ENCODE measurements around the gene NDUFV2. TPM values are rescaled to one million over a fixed set of nuclear protein-coding genes. Genes with fewer than 3 reads are reported as not detected.
"Not testable (repeated sequence)": the region's sequence is repeated elsewhere in the genome, so short reads cannot be mapped to it uniquely, and the experiment has no call there.

The NDUFV2 gene
- total and polyA plus RNA-seq, 2 donors (not counting 3 experiments of a cell fraction or from before 2014, with no cell fraction given), result 65.7 to 152 TPM

DNA sequence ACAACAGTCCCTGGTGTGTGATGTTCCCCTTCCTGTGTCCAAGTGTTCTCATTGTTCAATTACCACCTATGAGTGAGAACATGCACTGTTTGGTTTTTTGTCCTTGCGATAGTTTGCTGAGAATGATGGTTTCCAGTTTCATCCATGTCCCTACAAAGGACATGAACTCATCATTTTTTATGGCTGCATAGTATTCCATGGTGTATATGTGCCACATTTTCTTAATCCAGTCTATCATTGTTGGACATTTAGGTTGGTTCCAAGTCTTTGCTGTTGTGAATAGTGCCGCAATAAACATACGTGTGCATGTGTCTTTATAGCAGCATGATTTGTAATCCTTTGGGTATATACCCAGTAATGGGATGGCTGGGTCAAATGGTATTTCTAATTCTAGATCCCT is 63.4 kb downstream of the NDUFV2 start:
- H3K9me1 ChIP-seq (replicated peaks; ENCODE audit: control insufficient read depth, extremely low read depth, insufficient read depth, low read length); H3K27ac ChIP-seq (ENCODE audit: insufficient read depth, low read depth, low read length); H3K9ac ChIP-seq (replicated peaks; ENCODE audit: extremely low read depth, insufficient read depth, low read length); CTCF ChIA-PET; POLR2A ChIA-PET; H3K4me1 ChIP-seq (ENCODE audit: control insufficient read depth, extremely low read depth, insufficient read depth, low read length); H3K36me3 ChIP-seq (ENCODE audit: control insufficient read depth in 2 of 2, extremely low read depth in 1 of 2, insufficient read depth in 2 of 2, low read length in 2 of 2); H4K20me1 ChIP-seq (replicated peaks; ENCODE audit: control insufficient read depth, extremely low read depth, insufficient read depth, low read length); H3K9me3 ChIP-seq (replicated peaks; ENCODE audit: control insufficient read depth, insufficient read depth, low read length); dilution Hi-C loops (cut with MboI; ENCODE audit: extremely low pct_ligation_motif_present, low sequenced_read_pairs); DNase-seq (ENCODE audit: low read depth, low spot score); H2AFZ ChIP-seq (ENCODE audit: low read depth, low read length); H3K27me3 ChIP-seq (ENCODE audit: control insufficient read depth in 2 of 2, insufficient read depth in 2 of 2, low read length in 2 of 2); H3K4me3 ChIP-seq (replicated peaks in 1 of 3; ENCODE audit: insufficient read depth in 1 of 3, low read depth in 1 of 3, low read length in 3 of 3); BruUV-seq (replicated peaks); H3K4me2 ChIP-seq (ENCODE audit: insufficient read depth, low read length); intact Hi-C loops (cut with micrococcal nuclease); FAIRE-seq: not testable (repeated sequence)
- peaks cover 46% of the 10 kb centered on the region for H3K79me2 ChIP-seq (ENCODE audit: control insufficient read depth, insufficient read depth, low read length)

DNA sequence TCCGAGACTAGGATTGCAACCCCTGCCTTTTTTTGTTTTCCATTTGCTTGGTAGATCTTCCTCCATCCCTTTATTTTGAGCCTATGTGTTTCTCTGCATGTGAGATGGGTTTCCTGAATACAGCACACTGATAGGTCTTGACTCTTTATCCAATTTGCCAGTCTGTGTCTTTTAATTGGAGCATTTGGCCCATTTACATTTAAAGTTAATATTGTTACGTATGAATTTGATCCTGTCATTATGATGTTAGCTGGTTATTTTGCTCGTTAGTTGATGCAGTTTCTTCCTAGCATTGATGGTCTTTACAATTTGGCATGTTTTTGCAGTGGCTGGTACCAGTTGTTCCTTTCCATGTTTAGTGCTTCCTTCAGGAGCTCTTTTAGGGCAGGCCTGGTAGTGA is 67.0 kb downstream of the NDUFV2 start:
- H3K9me3 ChIP-seq (replicated peaks; ENCODE audit: control insufficient read depth, insufficient read depth, low read length); DNase-seq (ENCODE audit: low read depth, low spot score); H2AFZ ChIP-seq (ENCODE audit: low read depth, low read length); H3K9ac ChIP-seq (replicated peaks; ENCODE audit: extremely low read depth, insufficient read depth, low read length); BruUV-seq (replicated peaks); H3K27ac ChIP-seq (ENCODE audit: insufficient read depth, low read depth, low read length); H3K36me3 ChIP-seq (ENCODE audit: control insufficient read depth in 2 of 2, extremely low read depth in 1 of 2, insufficient read depth in 2 of 2, low read length in 2 of 2); intact Hi-C loops (cut with micrococcal nuclease); H3K4me3 ChIP-seq (replicated peaks in 1 of 3; ENCODE audit: insufficient read depth in 1 of 3, low read depth in 1 of 3, low read length in 3 of 3); dilution Hi-C loops (cut with MboI; ENCODE audit: extremely low pct_ligation_motif_present, low sequenced_read_pairs); H3K27me3 ChIP-seq (ENCODE audit: control insufficient read depth in 2 of 2, insufficient read depth in 2 of 2, low read length in 2 of 2); H3K4me1 ChIP-seq (ENCODE audit: control insufficient read depth, extremely low read depth, insufficient read depth, low read length); POLR2A ChIA-PET; FAIRE-seq; H3K4me2 ChIP-seq (ENCODE audit: insufficient read depth, low read length); H4K20me1 ChIP-seq (replicated peaks; ENCODE audit: control insufficient read depth, extremely low read depth, insufficient read depth, low read length); CTCF ChIA-PET; H3K9me1 ChIP-seq (replicated peaks; ENCODE audit: control insufficient read depth, extremely low read depth, insufficient read depth, low read length): not testable (repeated sequence)
- H3K79me2 ChIP-seq (ENCODE audit: control insufficient read depth, insufficient read depth, low read length), result peaks cover 48% of the 10 kb centered on the region

DNA sequence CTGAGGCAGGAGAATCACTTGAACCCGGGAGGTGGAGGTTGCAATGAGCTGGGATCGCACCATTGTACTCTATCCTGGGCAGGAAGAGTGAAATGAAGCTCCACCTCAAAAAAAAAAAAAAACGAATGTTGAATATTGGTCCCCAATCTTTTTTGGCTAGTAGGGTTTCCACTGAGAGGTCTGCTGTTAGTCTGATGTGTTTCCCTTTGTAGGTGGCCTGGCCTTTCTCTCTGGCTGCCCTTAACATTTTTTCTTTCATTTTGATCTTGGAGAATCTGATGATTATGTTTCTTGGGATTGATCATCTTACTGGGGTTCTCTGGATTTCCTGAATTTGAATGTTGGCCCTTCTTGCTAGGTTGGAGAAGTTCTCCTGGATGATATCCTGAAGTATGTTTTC is 69.4 kb downstream of the NDUFV2 start:
- intact Hi-C loops (cut with micrococcal nuclease); H3K4me3 ChIP-seq (replicated peaks in 1 of 3; ENCODE audit: insufficient read depth in 1 of 3, low read depth in 1 of 3, low read length in 3 of 3); dilution Hi-C loops (cut with MboI; ENCODE audit: extremely low pct_ligation_motif_present, low sequenced_read_pairs); H3K9ac ChIP-seq (replicated peaks; ENCODE audit: extremely low read depth, insufficient read depth, low read length); H3K27me3 ChIP-seq (ENCODE audit: control insufficient read depth in 2 of 2, insufficient read depth in 2 of 2, low read length in 2 of 2); H3K27ac ChIP-seq (ENCODE audit: insufficient read depth, low read depth, low read length); H3K9me1 ChIP-seq (replicated peaks; ENCODE audit: control insufficient read depth, extremely low read depth, insufficient read depth, low read length); POLR2A ChIA-PET; H3K4me1 ChIP-seq (ENCODE audit: control insufficient read depth, extremely low read depth, insufficient read depth, low read length); H2AFZ ChIP-seq (ENCODE audit: low read depth, low read length); DNase-seq (ENCODE audit: low read depth, low spot score); BruUV-seq (replicated peaks); H3K36me3 ChIP-seq (ENCODE audit: control insufficient read depth in 2 of 2, extremely low read depth in 1 of 2, insufficient read depth in 2 of 2, low read length in 2 of 2); FAIRE-seq; H3K4me2 ChIP-seq (ENCODE audit: insufficient read depth, low read length); H3K9me3 ChIP-seq (replicated peaks; ENCODE audit: control insufficient read depth, insufficient read depth, low read length); H4K20me1 ChIP-seq (replicated peaks; ENCODE audit: control insufficient read depth, extremely low read depth, insufficient read depth, low read length): not testable (repeated sequence)
- peaks cover 55% of the 10 kb centered on the region for H3K79me2 ChIP-seq (ENCODE audit: control insufficient read depth, insufficient read depth, low read length)
- CTCF ChIA-PET, result interaction anchor here (1.2 to 2.0 kb wide), 2 partner anchors 21 to 24 kb away, joined by 4 to 5 read pairs; no protein-coding TSS in a partner anchor

All from endothelial cell of umbilical vein (primary cell).